Measurements from ENCODE around the gene ARL11. TPM values are rescaled to one million over a fixed set of nuclear protein-coding genes. Genes with fewer than 3 reads are reported as not detected.

ARL11 gene
- total RNA-seq, 1 donor from 2014 or later, result 0.89 TPM

- no peak for DNase-seq (ENCODE audit: low spot score)
- H3K36me3 Mint-ChIP-seq (ENCODE audit: low read depth), result peaks cover 41% of the 10 kb centered on the region
- H3K4me1 Mint-ChIP-seq (ENCODE audit: low read depth), result peaks cover under 1% of the 10 kb centered on the region
- H3K9me3 Mint-ChIP-seq, result no peaks in the 10 kb centered on the region
- no peaks in the 10 kb centered on the region for H3K27me3 Mint-ChIP-seq (ENCODE audit: low read depth)
- no peak overlapping the region for H3K4me3 Mint-ChIP-seq (ENCODE audit: low read depth)
- intact Hi-C loops (cut with micrococcal nuclease), result loop anchor here (5.0 kb wide), 1 partner anchor 183 kb away; no protein-coding TSS in a partner anchor
- no peak overlapping the region for H3K27ac Mint-ChIP-seq
These were observed 36.3 kb downstream of the ARL11 start for GRCh38 chr13:49664606-49665005.

GRCh38 chr13:49667773-49668172 is 39.5 kb downstream of the ARL11 start:
- DNase-seq (ENCODE audit: low spot score), result no peak
- H3K9me3 Mint-ChIP-seq, result no peaks in the 10 kb centered on the region
- H3K27me3 Mint-ChIP-seq (ENCODE audit: low read depth), result no peaks in the 10 kb centered on the region
- peaks cover 2% of the 10 kb centered on the region for H3K4me1 Mint-ChIP-seq (ENCODE audit: low read depth)
- intact Hi-C loops (cut with micrococcal nuclease), result loop anchor here (5.0 kb wide), 1 partner anchor 180 kb away; no protein-coding TSS in a partner anchor
- H3K4me3 Mint-ChIP-seq (ENCODE audit: low read depth), result no peak overlapping the region
- H3K27ac Mint-ChIP-seq, result no peak overlapping the region
- H3K36me3 Mint-ChIP-seq (ENCODE audit: low read depth), result peaks cover 31% of the 10 kb centered on the region

GRCh38 chr13:49669735-49670309 is 41.5 kb downstream of the ARL11 start:
- H3K9me3 Mint-ChIP-seq, result no peaks in the 10 kb centered on the region
- no peak overlapping the region for H3K27ac Mint-ChIP-seq
- H3K4me3 Mint-ChIP-seq (ENCODE audit: low read depth), result no peak overlapping the region
- H3K36me3 Mint-ChIP-seq (ENCODE audit: low read depth), result peaks cover 34% of the 10 kb centered on the region
- DNase-seq (ENCODE audit: low spot score), result no peak
- intact Hi-C loops (cut with micrococcal nuclease), result loop anchor here (5.0 kb wide), 1 partner anchor 177 kb away; no protein-coding TSS in a partner anchor
- H3K27me3 Mint-ChIP-seq (ENCODE audit: low read depth), result no peaks in the 10 kb centered on the region
- H3K4me1 Mint-ChIP-seq (ENCODE audit: low read depth), result peaks cover 2% of the 10 kb centered on the region

GRCh38 chr13:49670828-49671227 is 42.5 kb downstream of the ARL11 start:
- intact Hi-C loops (cut with micrococcal nuclease), result no loop called here
- no peak for DNase-seq (ENCODE audit: low spot score)
- Mint-ChIP-seq H3K9me3 (no peaks in the 10 kb centered on the region), H3K27ac (no peak overlapping the region), H3K4me1 (ENCODE audit: low read depth) (peaks cover 2% of the 10 kb centered on the region), H3K4me3 (ENCODE audit: low read depth) (no peak overlapping the region), H3K36me3 (ENCODE audit: low read depth) (peaks cover 38% of the 10 kb centered on the region), H3K27me3 (ENCODE audit: low read depth) (no peaks in the 10 kb centered on the region)

GRCh38 chr13:49676581-49677298 is 48.4 kb downstream of the ARL11 start:
- intact Hi-C loops (cut with micrococcal nuclease), result no loop called here
- peaks cover 1% of the 10 kb centered on the region for H3K4me1 Mint-ChIP-seq (ENCODE audit: low read depth)
- DNase-seq (ENCODE audit: low spot score), result no peak

GRCh38 chr13:49678191-49678914 is 50.0 kb downstream of the ARL11 start:
- H3K4me1 Mint-ChIP-seq (ENCODE audit: low read depth), result peaks cover 3% of the 10 kb centered on the region
- H3K27ac Mint-ChIP-seq, result no peak overlapping the region
- H3K4me3 Mint-ChIP-seq (ENCODE audit: low read depth), result no peak overlapping the region
- no peaks in the 10 kb centered on the region for H3K27me3 Mint-ChIP-seq (ENCODE audit: low read depth)
- DNase-seq (ENCODE audit: low spot score), result no peak
- H3K36me3 Mint-ChIP-seq (ENCODE audit: low read depth), result peaks cover 19% of the 10 kb centered on the region
- no peaks in the 10 kb centered on the region for H3K9me3 Mint-ChIP-seq
- intact Hi-C loops (cut with micrococcal nuclease), result no loop called here

More at GRCh38 chr13:49676581-49677298, 48.4 kb downstream of the ARL11 start:
- H3K36me3 Mint-ChIP-seq (ENCODE audit: low read depth), result peaks cover 22% of the 10 kb centered on the region
- H3K4me3 Mint-ChIP-seq (ENCODE audit: low read depth), result no peak overlapping the region
- no peak overlapping the region for H3K27ac Mint-ChIP-seq
- no peaks in the 10 kb centered on the region for H3K27me3 Mint-ChIP-seq (ENCODE audit: low read depth)
- no peaks in the 10 kb centered on the region for H3K9me3 Mint-ChIP-seq

- intact Hi-C loops (cut with micrococcal nuclease), result no loop called here
- no peak overlapping the region for H3K4me3 Mint-ChIP-seq (ENCODE audit: low read depth)
These were observed 50.9 kb downstream of the ARL11 start for GRCh38 chr13:49679246-49679645.

GRCh38 chr13:49681842-49682435 is 53.6 kb downstream of the ARL11 start:
- no peak for DNase-seq (ENCODE audit: low spot score)
- H3K9me3 Mint-ChIP-seq, result no peaks in the 10 kb centered on the region
- intact Hi-C loops (cut with micrococcal nuclease), result loop anchor here (10.0 kb wide), 1 partner anchor 237 kb away; the partner anchor contains the start of genes CAB39L and SETDB2
- H3K4me3 Mint-ChIP-seq (ENCODE audit: low read depth), result no peak overlapping the region
- H3K27me3 Mint-ChIP-seq (ENCODE audit: low read depth), result no peaks in the 10 kb centered on the region
- peaks cover 22% of the 10 kb centered on the region for H3K36me3 Mint-ChIP-seq (ENCODE audit: low read depth)
- no peak overlapping the region for H3K27ac Mint-ChIP-seq
- peaks cover 14% of the 10 kb centered on the region for H3K4me1 Mint-ChIP-seq (ENCODE audit: low read depth)

More at GRCh38 chr13:49679246-49679645, 50.9 kb downstream of the ARL11 start:
- H3K27ac Mint-ChIP-seq, result no peak overlapping the region
- peaks cover 9% of the 10 kb centered on the region for H3K4me1 Mint-ChIP-seq (ENCODE audit: low read depth)
- no peaks in the 10 kb centered on the region for H3K27me3 Mint-ChIP-seq (ENCODE audit: low read depth)
- no peak for DNase-seq (ENCODE audit: low spot score)
- H3K9me3 Mint-ChIP-seq, result no peaks in the 10 kb centered on the region
- peaks cover 18% of the 10 kb centered on the region for H3K36me3 Mint-ChIP-seq (ENCODE audit: low read depth)

Other genes starting within 250 kb of the ARL11 start
- gene CAB39L, start 184.4 kb upstream of the ARL11 start, total RNA-seq, result 4.0 and 5.8 TPM in 2 replicates
- 10.8 and 11.0 TPM in 2 replicates for gene SETDB2, start 184.2 kb upstream of the ARL11 start, total RNA-seq
- gene PHF11, start 132.6 kb upstream of the ARL11 start, total RNA-seq, result 47.9 and 52.9 TPM in 2 replicates
- gene RCBTB1, start 42.9 kb upstream of the ARL11 start, total RNA-seq, result 13.5 and 16.0 TPM in 2 replicates
- 42.7 and 47.5 TPM in 2 replicates for gene EBPL, start 63.0 kb downstream of the ARL11 start, total RNA-seq
- 46.1 and 49.0 TPM in 2 replicates for gene KPNA3, start 164.2 kb downstream of the ARL11 start, total RNA-seq

Measured in activated T-helper 2 cell treated with anti-CD3 and anti-CD28 coated beads, Interferon-gamma antibody, Interleukin-2, Interleukin-4, amounts not matched to agents 10 μg/mL and 5 μg/mL and 100 μg/mL, durations not matched to agents 14 hours and 24 hours and 36 hours (primary cell).